HG03439 (cell line): Measurements from ENCODE around the gene B9D2.
"Not testable (repeated sequence)": the region's sequence is repeated elsewhere in the genome, so short reads cannot be mapped to it uniquely, and the experiment has no call there.

ENCODE experiments used
- ATAC-seq: cut with Tn5 transposase; IDR thresholded peaks from one replicate; pipeline ENCODE4 v1.9.1; 2021; ENCODE audit warnings: mild to moderate bottlenecking, moderate library complexity; ENCODE audit not compliant: unreplicated experiment

B9D2 gene

GRCh38 chr19:41392775-41393174, 28.8 kb upstream of the B9D2 start:
- ATAC-seq = no peak

GRCh38 chr19:41391618-41392017, 27.7 kb upstream of the B9D2 start:
- no peak for ATAC-seq

GRCh38 chr19:41386442-41386841, 22.5 kb upstream of the B9D2 start:
- ATAC-seq = no peak

GRCh38 chr19:41384351-41384750, 20.4 kb upstream of the B9D2 start:
- no peak for ATAC-seq

- ATAC-seq = not testable (repeated sequence)
Observed at GRCh38 chr19:41381536-41381935, 17.6 kb upstream of the B9D2 start.

GRCh38 chr19:41377977-41378709, 14.2 kb upstream of the B9D2 start:
- ATAC-seq = no peak

- ATAC-seq = no peak
Observed at GRCh38 chr19:41376998-41377365, 13.0 kb upstream of the B9D2 start.

GRCh38 chr19:41376241-41376997, 12.5 kb upstream of the B9D2 start, which contains the start of gene TMEM91:
Gene TMEM91 (plus strand): TSS chr19:41376533. CDS start chr19:41378310, 1,777 bp downstream.
- ATAC-seq = no peak

GRCh38 chr19:41373993-41374392, 10.0 kb upstream of the B9D2 start:
- no peak for ATAC-seq

GRCh38 chr19:41372501-41372900, 8.6 kb upstream of the B9D2 start:
- ATAC-seq = no peak

- no peak for ATAC-seq
Observed at GRCh38 chr19:41371541-41371940, 7.6 kb upstream of the B9D2 start.

GRCh38 chr19:41371119-41371518, 7.2 kb upstream of the B9D2 start:
- ATAC-seq = not testable (repeated sequence)

- ATAC-seq = no peak
Observed at GRCh38 chr19:41369769-41370168, 5.8 kb upstream of the B9D2 start.

- ATAC-seq = no peak
Observed at GRCh38 chr19:41367848-41368301, 3.9 kb upstream of the B9D2 start.

- ATAC-seq = no peak
Observed at GRCh38 chr19:41366089-41366488, 2.1 kb upstream of the B9D2 start.

GRCh38 chr19:41364524-41365391, 809 bp upstream of the B9D2 start:
- no peak for ATAC-seq

- peak; percentile 4 for ATAC-seq
Observed at GRCh38 chr19:41363371-41363752, 587 bp downstream of the B9D2 start.

GRCh38 chr19:41362143-41362847, 1.7 kb downstream of the B9D2 start:
- ATAC-seq = no peak

GRCh38 chr19:41359741-41360140, 4.2 kb downstream of the B9D2 start:
- ATAC-seq = no peak

GRCh38 chr19:41357746-41358145, 6.2 kb downstream of the B9D2 start:
- no peak for ATAC-seq
